GM23338 (cell line): ENCODE results near the gene TMEM63C. TPM values are rescaled to one million over a fixed set of nuclear protein-coding genes. Genes with fewer than 3 reads are reported as not detected.
"Not testable (repeated sequence)": the region's sequence is repeated elsewhere in the genome, so short reads cannot be mapped to it uniquely, and the experiment has no call there.

ENCODE experiments used
- ATAC-seq: fragments of 200-7000 bp; cut with Tn5 transposase; 3 replicates; pipeline ENCODE4 v1.9.1; 2020
- DNase-seq: peaks from one replicate; pipeline ENCODE4 v3.0.0-alpha.2; 2015; ENCODE audit warnings: low spot score
- H2AFZ ChIP-seq: fragments of 200-600 bp; sonication (generic); 2 replicates; pipeline ENCODE4 v1.8.0; 2016; ENCODE audit warnings: antibody characterized with exemption, mild to moderate bottlenecking, moderate library complexity
- H3F3A ChIP-seq: fragments of 200-600 bp; sonication (generic); replicated peaks from 2 replicates; pipeline ENCODE4 v1.8.0; 2017; ENCODE audit warnings: antibody characterized with exemption, mixed run types, low read depth
- H3K27ac ChIP-seq: fragments of 200-600 bp; sonication (generic); 2 replicates; pipeline ENCODE4 v1.6.1; 2016; ENCODE audit warnings: low read depth
- H3K27me3 ChIP-seq: fragments of 200-600 bp; sonication (generic); 2 replicates; pipeline ENCODE4 v1.8.0; 2016; ENCODE audit warnings: mild to moderate bottlenecking, mixed run types, moderate library complexity; ENCODE audit not compliant: insufficient read depth
- H3K36me3 ChIP-seq: fragments of 200-600 bp; sonication (generic); 2 replicates; pipeline ENCODE4 v1.8.0; 2016; ENCODE audit warnings: mild to moderate bottlenecking; ENCODE audit not compliant: insufficient read depth
- H3K4me1 ChIP-seq: fragments of 200-600 bp; sonication (generic); 2 replicates; pipeline ENCODE4 v1.8.0; 2016; ENCODE audit warnings: mild to moderate bottlenecking, moderate library complexity; ENCODE audit not compliant: insufficient read depth
- H3K4me2 ChIP-seq: fragments of 200-600 bp; sonication (generic); 2 replicates; pipeline ENCODE4 v1.7.1; 2017; ENCODE audit warnings: mixed run types
- H3K4me3 ChIP-seq: fragments of 200-600 bp; sonication (generic); 2 replicates; pipeline ENCODE4 v1.6.1; 2016; ENCODE audit warnings: mixed run types
- H3K79me2 ChIP-seq: fragments of 200-600 bp; sonication (generic); replicated peaks from 2 replicates; pipeline ENCODE4 v1.8.0; 2017; ENCODE audit warnings: mild to moderate bottlenecking; ENCODE audit not compliant: insufficient read depth
- H3K9me2 ChIP-seq: fragments of 200-600 bp; sonication (generic); 2 replicates; pipeline ENCODE4 v1.8.0; 2017; ENCODE audit not compliant: insufficient read depth
- H4K20me1 ChIP-seq: fragments of 200-600 bp; sonication (generic); replicated peaks from 2 replicates; pipeline ENCODE4 v1.8.0; 2017; ENCODE audit warnings: mild to moderate bottlenecking; ENCODE audit not compliant: insufficient read depth
- H3K27ac Mint-ChIP-seq: 2 replicates; pipeline ENCODE4 v1.8.0; 2020; ENCODE audit warnings: inconsistent platforms, mild to moderate bottlenecking, moderate library complexity, mixed read lengths
- H3K27me3 Mint-ChIP-seq: 3 replicates; pipeline ENCODE4 v1.8.0; 2022; ENCODE audit warnings: low read depth, mild to moderate bottlenecking, moderate library complexity, mixed read lengths, inconsistent platforms; ENCODE audit not compliant: insufficient read depth, poor library complexity
- H3K36me3 Mint-ChIP-seq: 3 replicates; pipeline ENCODE4 v1.8.0; 2021; ENCODE audit warnings: low read depth, mild to moderate bottlenecking, inconsistent platforms, moderate library complexity, mixed read lengths
- H3K4me1 Mint-ChIP-seq: 3 replicates; pipeline ENCODE4 v1.8.0; 2020; ENCODE audit warnings: mild to moderate bottlenecking, inconsistent platforms, mixed read lengths
- H3K4me3 Mint-ChIP-seq: 3 replicates; pipeline ENCODE4 v1.8.0; 2021; ENCODE audit warnings: moderate library complexity, mild to moderate bottlenecking, inconsistent platforms, mixed read lengths
- H3K9me3 Mint-ChIP-seq: 3 replicates; pipeline ENCODE4 v1.8.0; 2020; ENCODE audit warnings: moderate library complexity, mild to moderate bottlenecking, inconsistent platforms, mixed read lengths
- CREB1 ChIP-seq: fragments of 250-450 bp; sonication (Bioruptor Pico); IDR thresholded peaks from 2 replicates; pipeline ENCODE4 v1.5.0; 2020; ENCODE audit warnings: low read depth, mild to moderate bottlenecking, moderate library complexity
- CTCF ChIP-seq, 2 experiments: fragments of 200-600 bp in 1 of 2; sonication (generic) in 1 of 2; conservative IDR thresholded peaks; 2 replicates each; pipeline versions ENCODE4 v1.5.1 to v1.6.1; 2016 to 2017; ENCODE audit warnings: antibody characterized with exemption in 2 of 2, low read depth in 2 of 2, mild to moderate bottlenecking in 2 of 2, moderate library complexity in 1 of 2
- ETS1 ChIP-seq: IDR thresholded peaks from 2 replicates; pipeline ENCODE4 v1.6.1; 2016; ENCODE audit warnings: antibody characterized with exemption
- EZH2 ChIP-seq: fragments of 200-600 bp; sonication (generic); IDR thresholded peaks from one replicate; pipeline ENCODE4 v1.8.0; 2017; ENCODE audit warnings: antibody characterized with exemption, mild to moderate bottlenecking, low read depth; ENCODE audit not compliant: unreplicated experiment
- EZH2phosphoT487 ChIP-seq: fragments of 200-600 bp; sonication (generic); IDR thresholded peaks from one replicate; pipeline ENCODE4 v1.8.1; 2018; ENCODE audit warnings: antibody characterized with exemption; ENCODE audit not compliant: unreplicated experiment
- JUNB ChIP-seq: IDR thresholded peaks from one replicate; pipeline ENCODE4 v1.6.1; 2016; ENCODE audit warnings: antibody characterized with exemption; ENCODE audit not compliant: unreplicated experiment
- NANOG ChIP-seq: IDR thresholded peaks from 2 replicates; pipeline ENCODE4 v1.6.1; 2016; ENCODE audit warnings: antibody characterized with exemption, borderline replicate concordance
- ZNF114 ChIP-seq: fragments of 250-450 bp; sonication (Bioruptor Pico); IDR thresholded peaks from 2 replicates; pipeline ENCODE4 v1.5.0; 2020; ENCODE audit warnings: mild to moderate bottlenecking, moderate library complexity
- polyA plus RNA-seq: library from polyadenylated mRNA; unstranded; fragments of >200 nt; fragmentation: Nextera tagmentation; extraction: Ambion mirVana; gene quantifications from 2 replicates; pipeline ENCODE4 v1.2.1, GENCODE V29; 2016
- total RNA-seq: library from RNA; depleted of rRNA; stranded (reverse); fragments of >200 nt; shearing (Covaris generic); gene quantifications from 2 replicates; pipeline ENCODE4 v1.2.3, GENCODE V29; 2014
- TF ChIP-seq, protein P1 (sequence below): fragments of 250-450 bp; sonication (Bioruptor Pico); IDR thresholded peaks from 2 replicates; pipeline ENCODE4 v1.5.0; 2020; ENCODE audit warnings: mild to moderate bottlenecking, moderate library complexity

Gene TMEM63C
- total and polyA plus RNA-seq, 2 experiments from 2014 or later = 2.1 to 6.3 TPM

- peaks cover 15% of the 10 kb centered on the region for H3K36me3 ChIP-seq
- H2AFZ ChIP-seq, H3K4me2 ChIP-seq, H3K4me3 Mint-ChIP-seq, H3K27ac ChIP-seq, H4K20me1 ChIP-seq, DNase-seq, H3K4me3 ChIP-seq, H3K9me3 Mint-ChIP-seq, H3K27me3 Mint-ChIP-seq, H3F3A ChIP-seq, H3K4me1 Mint-ChIP-seq, H3K4me1 ChIP-seq, ATAC-seq, H3K79me2 ChIP-seq, H3K27ac Mint-ChIP-seq, H3K27me3 ChIP-seq, H3K9me2 ChIP-seq: not testable (repeated sequence)
- peaks cover 28% of the 10 kb centered on the region for H3K36me3 Mint-ChIP-seq
Measured at GRCh38 chr14:77280921-77281320, 99.3 kb downstream of the TMEM63C start.

DNA sequence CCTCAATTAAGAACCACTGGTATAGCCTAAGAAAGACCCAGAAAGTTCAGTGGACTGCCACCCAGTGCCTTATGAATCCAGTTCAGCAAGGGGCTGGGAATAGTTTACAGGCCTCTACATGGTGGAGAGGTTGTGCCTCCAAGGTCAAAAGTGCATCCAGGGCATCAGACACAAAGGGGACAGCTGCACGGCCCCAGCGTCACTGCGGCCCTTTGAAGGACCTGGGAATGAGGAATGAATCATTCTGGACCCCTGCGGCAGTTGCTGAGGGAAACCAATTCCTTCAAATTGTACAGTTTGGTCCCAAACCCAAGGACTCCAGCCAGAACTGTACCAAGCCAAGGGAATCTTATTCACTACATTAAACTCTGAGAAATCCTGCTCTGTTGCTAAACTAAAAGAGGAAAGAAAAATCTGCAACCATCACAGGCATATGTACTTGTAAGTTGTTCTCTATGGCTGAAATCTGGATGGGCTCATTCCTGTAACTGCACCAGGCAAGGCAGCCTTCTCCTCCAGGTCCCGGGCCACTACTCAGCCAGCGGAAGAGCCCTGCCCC, 100.3 kb downstream of the TMEM63C start:
- Histone ChIP-seq H3K27ac (no peak overlapping the region), H3K27me3 (no peaks in the 10 kb centered on the region), H3K4me1 (no peaks in the 10 kb centered on the region), H3K36me3 (peaks cover 17% of the 10 kb centered on the region), H3K9me2 (no peaks in the 10 kb centered on the region), H3K4me3 (no peak overlapping the region), H2AFZ (no peak overlapping the region), H3K4me2 (no peak overlapping the region), H3K79me2 (no peaks in the 10 kb centered on the region), H4K20me1 (no peaks in the 10 kb centered on the region; the same call in 1 of the 2 replicates), H3F3A (no peaks in the 10 kb centered on the region)
- Mint-ChIP-seq H3K27ac (no peak overlapping the region), H3K9me3 (no peaks in the 10 kb centered on the region), H3K4me3 (no peak overlapping the region), H3K27me3 (no peaks in the 10 kb centered on the region), H3K36me3 (peaks cover 34% of the 10 kb centered on the region), H3K4me1 (no peaks in the 10 kb centered on the region)
- ATAC-seq (no peak), DNase-seq (no peak)
- TF ChIP-seq CTCF (conservative IDR thresholded peaks at IDR 0.05; ENCODE audit: low read depth in 2 of 2) = no peak
- TF ChIP-seq, protein P1, sequence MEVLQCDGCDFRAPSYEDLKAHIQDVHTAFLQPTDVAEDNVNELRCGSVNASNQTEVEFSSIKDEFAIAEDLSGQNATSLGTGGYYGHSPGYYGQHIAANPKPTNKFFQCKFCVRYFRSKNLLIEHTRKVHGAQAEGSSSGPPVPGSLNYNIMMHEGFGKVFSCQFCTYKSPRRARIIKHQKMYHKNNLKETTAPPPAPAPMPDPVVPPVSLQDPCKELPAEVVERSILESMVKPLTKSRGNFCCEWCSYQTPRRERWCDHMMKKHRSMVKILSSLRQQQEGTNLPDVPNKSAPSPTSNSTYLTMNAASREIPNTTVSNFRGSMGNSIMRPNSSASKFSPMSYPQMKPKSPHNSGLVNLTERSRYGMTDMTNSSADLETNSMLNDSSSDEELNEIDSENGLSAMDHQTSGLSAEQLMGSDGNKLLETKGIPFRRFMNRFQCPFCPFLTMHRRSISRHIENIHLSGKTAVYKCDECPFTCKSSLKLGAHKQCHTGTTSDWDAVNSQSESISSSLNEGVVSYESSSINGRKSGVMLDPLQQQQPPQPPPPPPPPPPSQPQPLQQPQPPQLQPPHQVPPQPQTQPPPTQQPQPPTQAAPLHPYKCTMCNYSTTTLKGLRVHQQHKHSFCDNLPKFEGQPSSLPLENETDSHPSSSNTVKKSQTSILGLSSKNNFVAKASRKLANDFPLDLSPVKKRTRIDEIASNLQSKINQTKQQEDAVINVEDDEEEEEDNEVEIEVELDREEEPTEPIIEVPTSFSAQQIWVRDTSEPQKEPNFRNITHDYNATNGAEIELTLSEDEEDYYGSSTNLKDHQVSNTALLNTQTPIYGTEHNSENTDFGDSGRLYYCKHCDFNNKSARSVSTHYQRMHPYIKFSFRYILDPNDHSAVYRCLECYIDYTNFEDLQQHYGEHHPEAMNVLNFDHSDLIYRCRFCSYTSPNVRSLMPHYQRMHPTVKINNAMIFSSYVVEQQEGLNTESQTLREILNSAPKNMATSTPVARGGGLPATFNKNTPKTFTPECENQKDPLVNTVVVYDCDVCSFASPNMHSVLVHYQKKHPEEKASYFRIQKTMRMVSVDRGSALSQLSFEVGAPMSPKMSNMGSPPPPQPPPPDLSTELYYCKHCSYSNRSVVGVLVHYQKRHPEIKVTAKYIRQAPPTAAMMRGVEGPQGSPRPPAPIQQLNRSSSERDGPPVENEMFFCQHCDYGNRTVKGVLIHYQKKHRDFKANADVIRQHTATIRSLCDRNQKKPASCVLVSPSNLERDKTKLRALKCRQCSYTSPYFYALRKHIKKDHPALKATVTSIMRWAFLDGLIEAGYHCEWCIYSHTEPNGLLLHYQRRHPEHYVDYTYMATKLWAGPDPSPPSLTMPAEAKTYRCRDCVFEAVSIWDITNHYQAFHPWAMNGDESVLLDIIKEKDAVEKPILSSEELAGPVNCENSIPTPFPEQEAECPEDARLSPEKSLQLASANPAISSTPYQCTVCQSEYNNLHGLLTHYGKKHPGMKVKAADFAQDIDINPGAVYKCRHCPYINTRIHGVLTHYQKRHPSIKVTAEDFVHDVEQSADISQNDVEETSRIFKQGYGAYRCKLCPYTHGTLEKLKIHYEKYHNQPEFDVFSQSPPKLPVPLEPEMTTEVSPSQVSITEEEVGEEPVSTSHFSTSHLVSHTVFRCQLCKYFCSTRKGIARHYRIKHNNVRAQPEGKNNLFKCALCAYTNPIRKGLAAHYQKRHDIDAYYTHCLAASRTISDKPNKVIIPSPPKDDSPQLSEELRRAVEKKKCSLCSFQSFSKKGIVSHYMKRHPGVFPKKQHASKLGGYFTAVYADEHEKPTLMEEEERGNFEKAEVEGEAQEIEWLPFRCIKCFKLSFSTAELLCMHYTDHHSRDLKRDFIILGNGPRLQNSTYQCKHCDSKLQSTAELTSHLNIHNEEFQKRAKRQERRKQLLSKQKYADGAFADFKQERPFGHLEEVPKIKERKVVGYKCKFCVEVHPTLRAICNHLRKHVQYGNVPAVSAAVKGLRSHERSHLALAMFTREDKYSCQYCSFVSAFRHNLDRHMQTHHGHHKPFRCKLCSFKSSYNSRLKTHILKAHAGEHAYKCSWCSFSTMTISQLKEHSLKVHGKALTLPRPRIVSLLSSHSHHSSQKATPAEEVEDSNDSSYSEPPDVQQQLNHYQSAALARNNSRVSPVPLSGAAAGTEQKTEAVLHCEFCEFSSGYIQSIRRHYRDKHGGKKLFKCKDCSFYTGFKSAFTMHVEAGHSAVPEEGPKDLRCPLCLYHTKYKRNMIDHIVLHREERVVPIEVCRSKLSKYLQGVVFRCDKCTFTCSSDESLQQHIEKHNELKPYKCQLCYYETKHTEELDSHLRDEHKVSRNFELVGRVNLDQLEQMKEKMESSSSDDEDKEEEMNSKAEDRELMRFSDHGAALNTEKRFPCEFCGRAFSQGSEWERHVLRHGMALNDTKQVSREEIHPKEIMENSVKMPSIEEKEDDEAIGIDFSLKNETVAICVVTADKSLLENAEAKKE = no peak
- TF ChIP-seq ETS1 = no peak
- no peak for TF ChIP-seq ZNF114 (CRISPR knock-in tag)
- TF ChIP-seq EZH2phosphoT487 = no peak
- no peak for TF ChIP-seq EZH2
- TF ChIP-seq CREB1 (CRISPR knock-in tag) = no peak
- TF ChIP-seq JUNB = no peak
- TF ChIP-seq NANOG = no peak
